ENCODE data around the gene LCP1. TPM values are rescaled to one million over a fixed set of nuclear protein-coding genes. Genes with fewer than 3 reads are reported as not detected.

LCP1 gene
- total and polyA plus RNA-seq, 9 of the 15 experiments (the other 6 are each of a cell fraction or from before 2014, with no cell fraction given), result 83.0 to 255 (median 163) TPM

DNA sequence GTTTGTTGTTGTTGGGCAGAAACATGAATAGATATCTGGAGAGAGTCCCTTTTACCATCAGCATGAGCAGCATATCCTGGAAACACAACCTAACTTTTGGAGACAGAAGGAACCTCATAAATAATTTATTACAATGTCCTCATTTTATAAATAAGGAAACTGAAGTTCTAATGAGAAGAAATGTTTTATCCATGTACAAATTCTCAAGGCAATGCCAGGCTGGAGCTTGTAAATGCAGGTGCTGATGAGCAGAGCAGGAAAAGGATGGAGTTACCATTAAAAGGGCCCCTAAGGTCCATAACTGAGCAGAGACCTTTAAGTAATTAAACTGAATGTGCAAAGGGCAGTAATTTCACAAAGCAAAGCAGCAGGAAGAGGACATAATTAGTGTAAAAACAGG is 17.3 kb downstream of the LCP1 start (continued):
- TF ChIP-seq CHD7 (IDR thresholded peaks at IDR 0.05; ENCODE audit: low read depth, low read length) (no peak), ETV6 (IDR thresholded peaks at IDR 0.05; ENCODE audit: borderline replicate concordance in 1 of 2, low read depth in 2 of 2, low read length in 1 of 2) (no peak), ETV6 (CRISPR knock-in tag; IDR thresholded peaks at IDR 0.05; ENCODE audit: borderline replicate concordance) (no peak), GABPB2 (CRISPR knock-in tag; conservative IDR thresholded peaks at IDR 0.05) (no peak), POU5F1 (IDR thresholded peaks at IDR 0.05; ENCODE audit: borderline replicate concordance, low read depth, low read length, partially characterized antibody) (no peak)

All from K562 (cell line).